IPS-11a (cell line): ENCODE measurements around the gene AGXT.

Source experiments
- H3K4me3 ChIP-seq: one replicate; pipeline ENCODE4 v1.5.1; 2013; ENCODE audit warnings: low read depth, low read length, control low read depth

The AGXT gene

GRCh38 chr2:240912878-240913809, 44.5 kb downstream of the AGXT start:
- no peak overlapping the region for H3K4me3 ChIP-seq

- no peak overlapping the region for H3K4me3 ChIP-seq
Measured at GRCh38 chr2:240913810-240914644, 45.4 kb downstream of the AGXT start.

GRCh38 chr2:240914645-240915525, 46.3 kb downstream of the AGXT start:
- H3K4me3 ChIP-seq = no peak overlapping the region

GRCh38 chr2:240915526-240916341, 47.1 kb downstream of the AGXT start:
- no peak overlapping the region for H3K4me3 ChIP-seq

GRCh38 chr2:240916571-240917008, 48.0 kb downstream of the AGXT start:
- H3K4me3 ChIP-seq = peak overlapping the region; percentile 8

GRCh38 chr2:240917009-240917683, 48.5 kb downstream of the AGXT start:
- no peak overlapping the region for H3K4me3 ChIP-seq

- H3K4me3 ChIP-seq = no peak overlapping the region
Measured at GRCh38 chr2:240917684-240918257, 49.1 kb downstream of the AGXT start.

- no peak overlapping the region for H3K4me3 ChIP-seq
Measured at GRCh38 chr2:240918258-240919091, 49.9 kb downstream of the AGXT start.

GRCh38 chr2:240919161-240919781, 50.6 kb downstream of the AGXT start:
- H3K4me3 ChIP-seq = no peak overlapping the region

GRCh38 chr2:240919786-240920782, 51.5 kb downstream of the AGXT start:
- no peak overlapping the region for H3K4me3 ChIP-seq

GRCh38 chr2:240920783-240921231, 52.2 kb downstream of the AGXT start:
- no peak overlapping the region for H3K4me3 ChIP-seq

GRCh38 chr2:240921311-240921994, 52.8 kb downstream of the AGXT start:
- no peak overlapping the region for H3K4me3 ChIP-seq

- no peak overlapping the region for H3K4me3 ChIP-seq
Measured at GRCh38 chr2:240921995-240922244, 53.3 kb downstream of the AGXT start.

GRCh38 chr2:240922245-240922981, 53.8 kb downstream of the AGXT start:
- H3K4me3 ChIP-seq = no peak overlapping the region

- H3K4me3 ChIP-seq = no peak overlapping the region
Measured at GRCh38 chr2:240922982-240923537, 54.4 kb downstream of the AGXT start.
